ENCODE measurements around the gene COA3.
"Not testable (repeated sequence)": the region's sequence is repeated elsewhere in the genome, so short reads cannot be mapped to it uniquely, and the experiment has no call there.

- TF ChIP-seq POLR2AphosphoS5 (IDR thresholded peaks at IDR 0.05; ENCODE audit: low read depth, low read length); TCF7L2 (IDR thresholded peaks at IDR 0.05; ENCODE audit: low read depth, low read length); CTCF (IDR thresholded peaks at IDR 0.05); REST (IDR thresholded peaks at IDR 0.05; ENCODE audit: insufficient read depth in 1 of 2, low read depth in 2 of 2, low read length in 1 of 2): not testable (repeated sequence)
These were observed 28.5 kb downstream of the COA3 start for GRCh38 chr17:42769964-42770363.

Measured in Panc1 (cell line).